Measurements from ENCODE around the gene TSPAN33.
"Not testable (repeated sequence)": the region's sequence is repeated elsewhere in the genome, so short reads cannot be mapped to it uniquely, and the experiment has no call there.

Gene TSPAN33, protein sequence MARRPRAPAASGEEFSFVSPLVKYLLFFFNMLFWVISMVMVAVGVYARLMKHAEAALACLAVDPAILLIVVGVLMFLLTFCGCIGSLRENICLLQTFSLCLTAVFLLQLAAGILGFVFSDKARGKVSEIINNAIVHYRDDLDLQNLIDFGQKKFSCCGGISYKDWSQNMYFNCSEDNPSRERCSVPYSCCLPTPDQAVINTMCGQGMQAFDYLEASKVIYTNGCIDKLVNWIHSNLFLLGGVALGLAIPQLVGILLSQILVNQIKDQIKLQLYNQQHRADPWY

DNA sequence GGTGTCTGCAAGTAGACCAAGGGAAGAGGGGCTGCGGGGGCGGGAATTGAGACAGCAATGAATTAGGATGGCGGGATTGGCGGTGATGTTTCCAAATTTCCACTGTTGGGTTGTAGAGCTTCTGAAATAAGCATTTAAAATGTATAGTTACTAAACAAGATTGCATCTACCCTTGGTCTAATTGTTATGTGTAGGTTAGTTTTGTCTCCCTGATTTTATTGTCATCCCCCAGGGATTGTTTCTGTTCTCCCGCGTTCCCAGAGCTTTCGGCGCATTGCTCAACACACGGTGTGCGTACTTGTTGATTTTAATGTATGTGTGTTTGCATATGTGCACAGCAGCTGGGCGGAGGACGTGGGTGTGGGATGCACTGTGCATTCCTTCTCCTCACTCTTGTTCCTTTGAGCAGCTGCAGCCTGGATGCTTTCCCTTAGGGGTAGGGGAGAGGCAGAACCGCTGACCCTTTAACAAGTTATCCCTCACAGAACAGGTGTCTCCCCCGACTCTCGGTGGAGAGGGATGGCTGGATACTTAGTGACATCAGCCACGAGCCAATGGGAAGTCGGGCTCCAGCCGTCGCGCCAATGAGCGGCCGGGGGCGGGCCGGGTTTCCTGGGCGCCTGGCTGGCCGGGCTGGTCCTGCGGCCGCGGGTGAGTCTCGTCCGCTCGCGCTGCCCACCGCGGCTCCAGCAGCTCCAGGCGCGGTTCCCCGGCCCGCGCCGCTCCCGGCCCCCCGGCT, at the start of gene TSPAN33:
Gene TSPAN33 (plus strand): TSS at position 613 of the 739 bp plus-strand sequence. CDS start 274 bp downstream, outside the sequence.
- peak; percentile 90 for DNase-seq

DNA sequence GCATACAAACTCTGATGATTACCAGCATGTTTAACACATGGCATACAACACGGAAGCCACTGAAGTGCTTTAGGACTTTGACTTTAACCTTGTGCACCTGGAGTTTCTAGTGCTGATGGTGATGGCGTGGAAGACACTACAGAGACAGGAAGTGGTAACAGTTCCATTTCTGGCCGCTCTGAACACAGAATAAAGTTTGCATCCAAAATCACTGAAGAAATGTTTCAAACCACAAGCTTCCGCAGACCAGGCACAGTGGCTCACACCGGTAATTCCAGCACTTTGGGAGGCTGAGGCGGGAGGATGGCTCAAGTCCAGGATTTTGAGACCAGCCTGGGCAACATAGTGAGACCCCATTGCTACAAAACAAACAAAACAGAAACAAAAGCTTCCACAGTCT, 49.2 kb upstream of the TSPAN33 start:
- DNase-seq = no peak

DNA sequence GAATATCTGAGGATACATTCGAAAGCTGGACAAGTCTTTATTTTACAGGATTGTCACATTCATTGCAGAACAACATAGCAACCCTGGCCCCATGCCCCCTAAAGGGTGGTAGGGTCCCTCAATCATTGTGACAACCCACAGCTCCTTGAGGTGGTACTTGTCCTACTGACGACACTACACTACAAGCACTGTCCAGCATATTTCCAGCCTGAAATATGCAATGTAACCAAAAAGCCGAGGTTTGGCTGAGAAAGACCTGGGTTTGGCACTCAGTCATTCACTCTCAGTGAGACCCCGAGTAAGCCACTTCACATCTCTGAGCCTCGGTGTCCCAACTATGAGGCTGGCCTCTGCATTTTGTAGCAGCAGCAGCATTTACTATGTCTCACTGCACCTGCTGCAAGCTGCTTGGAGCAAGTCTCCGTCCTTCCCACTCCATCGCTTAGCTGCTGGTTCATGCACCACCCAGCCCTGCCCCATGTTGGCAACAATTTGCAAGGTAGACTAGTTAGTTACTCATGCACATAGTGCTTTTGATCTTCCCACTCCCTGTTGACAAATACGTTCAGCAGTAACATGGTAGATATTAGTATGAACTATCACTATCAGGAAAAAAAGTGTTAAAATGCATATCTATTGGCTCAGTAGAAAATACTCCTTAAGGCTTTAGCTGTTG, 46.0 kb upstream of the TSPAN33 start:
- DNase-seq = no peak

DNA sequence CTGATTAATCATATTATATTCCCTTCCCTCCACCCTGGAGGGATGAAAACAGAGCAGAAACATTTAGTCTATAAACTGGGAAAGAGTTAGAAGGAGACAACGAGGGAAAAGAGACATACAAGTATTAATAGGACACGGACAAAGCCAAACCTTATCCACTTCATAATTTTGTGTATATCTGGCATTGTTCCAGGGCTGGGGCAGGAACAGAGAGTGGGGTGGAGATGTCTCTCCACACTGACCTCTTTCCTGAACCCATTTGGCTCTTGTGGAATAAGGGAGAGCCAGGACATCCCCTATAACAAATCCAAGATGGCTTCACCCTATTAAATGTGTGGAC, 43.7 kb upstream of the TSPAN33 start:
- no peak for DNase-seq

DNA sequence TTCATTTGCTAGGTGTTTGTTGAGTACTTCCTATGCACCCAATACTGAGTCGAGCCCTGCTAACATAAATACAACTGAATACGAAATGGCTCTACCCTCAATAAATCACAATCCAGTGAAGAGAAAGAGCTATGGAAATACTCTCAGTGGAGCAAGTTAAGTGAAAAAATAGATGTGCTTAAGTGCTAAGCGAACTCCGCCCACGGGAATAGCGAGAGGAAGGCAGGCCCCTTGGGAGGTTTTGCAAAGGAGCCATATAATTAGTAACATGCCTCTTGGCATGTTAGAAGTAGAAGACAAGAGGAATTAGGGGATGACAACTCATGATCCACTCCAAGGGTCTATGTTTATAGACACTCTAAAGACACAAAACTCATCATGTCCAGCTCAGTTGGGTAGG, 42.8 kb upstream of the TSPAN33 start:
- no peak for DNase-seq

DNA sequence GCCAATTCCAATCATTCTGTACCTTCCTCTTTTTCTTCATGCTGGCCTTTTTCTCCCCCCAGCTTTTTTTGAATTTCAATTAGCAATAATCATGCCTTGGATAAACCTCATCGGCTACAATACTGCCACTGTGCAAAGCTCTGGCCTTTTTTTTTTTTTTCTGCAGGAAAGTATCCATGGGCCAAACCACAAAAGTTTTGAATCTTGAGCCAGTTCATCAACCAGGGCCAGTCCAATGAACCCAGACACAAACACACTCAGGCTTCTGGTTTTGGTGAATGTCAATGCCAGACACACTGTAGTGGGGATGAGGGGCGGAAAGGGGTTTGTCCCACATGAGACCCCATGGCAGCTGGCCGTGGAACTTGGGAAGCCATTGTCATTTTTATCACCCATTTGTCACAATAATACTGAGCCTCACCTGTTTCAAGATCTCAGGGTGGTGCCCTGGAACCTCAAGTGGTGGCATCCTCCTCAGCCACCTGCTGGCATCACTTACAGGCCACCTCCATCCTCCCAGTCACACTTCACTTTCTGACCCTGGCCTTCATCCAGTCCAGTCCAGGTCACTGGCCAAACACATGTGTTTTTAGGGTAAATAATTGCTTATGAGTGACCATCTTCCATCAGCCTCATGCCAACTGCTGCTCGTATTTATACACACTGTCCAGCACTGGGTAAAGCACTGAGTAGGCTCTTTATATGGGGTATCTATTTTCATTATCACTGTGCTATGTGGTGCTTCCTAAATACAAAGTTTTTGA, 40.8 kb upstream of the TSPAN33 start:
- no peak for DNase-seq

DNA sequence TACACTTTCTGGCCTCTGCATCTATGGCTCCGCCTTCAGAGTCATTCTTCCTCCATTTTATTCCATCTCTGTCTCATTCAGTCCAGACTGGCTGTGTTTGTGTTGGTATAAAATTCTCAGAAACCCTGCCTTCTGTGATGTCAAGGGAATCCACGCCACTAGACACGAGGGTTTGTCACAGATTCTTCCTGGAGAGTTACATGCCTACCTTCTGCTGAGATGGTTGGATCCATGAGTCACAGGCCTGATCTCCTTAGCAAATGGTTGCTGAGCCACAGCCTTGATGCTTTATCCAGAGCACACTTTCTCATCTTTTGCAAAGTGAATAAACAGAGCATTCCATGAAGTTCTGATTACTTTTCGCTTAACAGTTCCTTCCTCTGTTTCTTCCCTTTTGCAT, 35.9 kb upstream of the TSPAN33 start:
- DNase-seq = no peak

DNA sequence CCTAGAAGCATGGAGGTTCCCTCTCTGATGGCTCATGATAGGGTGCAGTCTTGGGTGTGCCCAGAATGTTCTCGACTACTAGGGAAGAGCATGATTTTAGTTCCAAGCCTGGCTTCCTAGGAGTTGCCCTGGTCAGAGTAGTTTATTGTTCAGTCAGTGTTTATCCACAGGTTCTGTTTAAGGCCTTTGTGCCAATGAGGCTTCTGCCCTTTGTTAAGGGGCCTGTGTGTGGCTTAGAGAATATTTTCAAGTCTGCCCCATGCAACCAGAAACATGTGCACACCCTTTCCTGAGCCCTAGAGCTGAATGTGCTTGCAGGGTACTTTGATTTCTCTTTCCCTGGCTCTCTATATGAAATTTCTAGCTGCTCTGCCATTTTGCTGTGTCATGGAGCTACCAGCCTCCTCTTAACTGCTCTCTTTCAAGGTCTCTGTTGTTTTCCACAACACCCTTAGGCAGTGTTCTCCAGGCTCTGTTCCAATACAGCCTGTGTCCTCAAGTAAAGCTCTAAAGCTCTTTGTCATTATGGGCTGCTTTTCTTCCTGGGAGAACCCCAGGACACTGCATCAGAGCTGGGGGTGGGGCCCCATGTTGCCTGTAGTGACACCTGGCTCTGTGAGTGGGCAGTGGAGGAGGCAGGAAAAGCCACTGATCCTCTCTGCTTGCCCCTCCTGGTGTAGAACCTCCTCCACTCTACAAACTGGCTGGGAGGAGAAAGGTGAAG, 34.1 kb upstream of the TSPAN33 start:
- DNase-seq = no peak

DNA sequence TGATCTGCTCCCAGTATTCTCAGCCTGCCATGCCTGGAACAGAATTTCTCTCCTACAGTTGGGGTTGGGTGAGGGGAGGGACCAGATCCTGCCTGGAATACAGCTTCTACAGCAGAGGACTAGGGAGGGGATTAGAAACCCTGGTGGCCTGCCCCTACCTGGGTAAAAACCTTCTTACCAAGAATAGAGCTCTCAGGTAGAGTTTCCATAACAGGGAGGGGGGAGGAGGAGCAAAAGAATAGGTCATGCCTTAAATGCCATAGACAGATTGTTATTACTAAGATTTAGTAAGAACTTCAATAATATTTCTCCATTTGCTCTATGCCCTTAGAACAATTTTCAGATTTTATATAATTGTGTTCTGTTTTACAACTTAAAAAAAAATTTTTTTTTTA, 33.5 kb upstream of the TSPAN33 start:
- DNase-seq = no peak

DNA sequence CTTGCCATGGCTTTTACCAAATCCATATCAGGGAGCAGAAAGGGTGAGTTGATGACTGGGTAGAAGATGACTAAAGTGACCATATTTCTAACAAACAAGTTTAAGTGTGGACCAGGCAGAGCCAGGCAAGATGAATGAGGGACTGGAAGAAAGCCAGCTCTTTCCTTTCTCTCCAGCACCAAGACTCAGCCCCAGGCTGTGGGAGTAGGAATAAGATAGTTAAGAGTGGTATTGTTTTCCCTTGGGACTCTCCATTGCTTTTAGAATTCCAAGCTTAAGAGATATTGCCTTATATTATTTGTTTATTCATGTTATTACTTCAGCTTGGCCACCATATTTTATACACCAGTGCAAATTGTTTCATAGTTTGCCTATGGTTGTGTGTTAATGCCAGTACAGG, 28.8 kb upstream of the TSPAN33 start:
- no peak for DNase-seq

DNA sequence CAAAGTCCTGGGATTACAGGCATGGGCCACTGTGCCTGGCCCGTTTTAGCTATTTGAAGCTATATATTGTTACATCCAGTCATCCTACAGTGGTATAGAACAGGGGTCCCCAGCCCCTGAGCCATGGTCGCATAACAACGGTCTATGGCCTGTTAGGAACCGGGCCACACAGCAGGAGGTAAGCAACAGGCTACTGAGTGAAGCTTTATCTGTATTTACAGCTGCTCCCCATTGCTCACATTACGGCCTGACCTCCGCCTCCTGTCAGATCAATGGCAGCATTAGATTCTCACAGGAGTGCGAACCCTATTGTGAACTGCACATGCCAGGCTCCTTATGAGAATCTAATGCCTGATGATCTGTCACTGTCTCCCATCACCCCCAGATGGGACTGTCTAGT, 26.3 kb upstream of the TSPAN33 start:
- no peak for DNase-seq

DNA sequence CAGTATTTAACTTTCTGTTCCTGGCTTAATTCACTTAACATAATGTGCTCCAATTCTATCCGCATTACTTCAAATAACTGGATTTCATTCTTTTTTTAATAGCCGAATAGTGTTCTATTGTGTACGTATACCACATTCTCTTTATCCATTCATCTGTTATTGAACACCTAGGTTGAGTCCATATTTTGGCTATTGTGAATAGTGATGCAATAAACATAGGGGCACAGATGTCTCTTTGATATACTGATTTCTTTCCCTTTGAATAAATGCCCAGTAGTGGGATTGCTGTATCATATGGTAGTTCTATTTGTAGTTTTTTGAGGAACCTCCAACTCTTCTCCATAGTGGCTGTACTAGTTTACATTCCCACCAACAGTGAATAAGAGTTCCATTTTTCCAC, 25.5 kb upstream of the TSPAN33 start:
- no peak for DNase-seq

DNA sequence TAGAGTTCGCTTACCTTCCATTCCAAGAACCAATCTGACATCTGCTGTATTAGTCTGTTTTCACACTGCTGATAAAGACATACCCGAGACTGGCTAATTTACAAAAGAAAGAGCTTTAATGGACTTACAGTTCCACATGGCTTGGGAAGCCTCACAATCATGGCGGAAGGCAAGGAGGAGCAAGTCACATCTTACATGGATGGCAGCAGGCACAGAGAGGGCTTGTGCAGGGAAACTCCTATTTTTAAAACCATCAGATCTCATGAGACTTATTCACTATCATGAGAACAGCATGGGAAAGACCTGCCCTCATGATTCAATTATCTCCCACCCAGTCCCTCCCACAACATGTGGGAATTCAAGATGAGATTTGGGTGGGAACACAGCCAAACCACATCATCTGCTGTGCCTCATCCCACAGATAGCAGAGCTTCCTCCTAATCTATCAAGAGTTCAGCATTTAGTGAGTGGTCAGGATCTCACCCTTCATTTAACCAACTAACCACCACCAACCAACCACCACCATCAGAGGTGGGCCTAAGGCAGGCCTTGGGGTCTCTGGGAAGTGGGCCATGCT, 22.9 kb upstream of the TSPAN33 start:
- not testable (repeated sequence) for DNase-seq

DNA sequence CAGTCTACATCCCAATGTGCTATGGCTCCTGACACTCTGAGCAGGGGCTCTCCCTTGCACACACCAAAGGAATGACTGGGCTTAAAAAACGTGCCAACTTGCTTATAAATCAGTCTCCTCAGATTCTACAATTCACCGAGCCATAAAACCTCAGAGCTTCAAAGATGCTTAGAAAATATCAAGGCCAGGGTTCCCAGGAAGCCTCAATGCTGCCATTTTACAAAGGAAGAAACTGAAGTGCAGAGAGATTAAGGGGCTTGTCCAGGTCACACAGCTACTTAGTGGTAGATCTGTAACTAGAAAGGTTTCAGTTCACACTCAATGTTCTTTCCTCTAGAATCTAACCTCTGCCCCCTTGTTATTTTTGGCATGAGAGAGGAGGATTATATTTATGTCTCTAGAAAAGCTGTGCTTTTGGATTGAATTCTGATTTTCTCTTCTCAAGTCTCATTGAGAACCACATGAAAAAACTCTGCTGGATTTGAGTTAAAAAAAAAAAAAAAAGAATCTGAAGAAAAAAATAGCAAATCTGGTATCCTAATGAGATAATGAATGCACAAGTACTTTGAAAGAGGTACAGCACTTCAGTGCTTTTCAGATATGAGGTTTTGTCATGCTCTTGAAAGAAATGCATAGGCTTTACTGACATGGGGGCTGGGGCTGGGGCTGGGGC, 22.3 kb upstream of the TSPAN33 start:
- DNase-seq = no peak

DNA sequence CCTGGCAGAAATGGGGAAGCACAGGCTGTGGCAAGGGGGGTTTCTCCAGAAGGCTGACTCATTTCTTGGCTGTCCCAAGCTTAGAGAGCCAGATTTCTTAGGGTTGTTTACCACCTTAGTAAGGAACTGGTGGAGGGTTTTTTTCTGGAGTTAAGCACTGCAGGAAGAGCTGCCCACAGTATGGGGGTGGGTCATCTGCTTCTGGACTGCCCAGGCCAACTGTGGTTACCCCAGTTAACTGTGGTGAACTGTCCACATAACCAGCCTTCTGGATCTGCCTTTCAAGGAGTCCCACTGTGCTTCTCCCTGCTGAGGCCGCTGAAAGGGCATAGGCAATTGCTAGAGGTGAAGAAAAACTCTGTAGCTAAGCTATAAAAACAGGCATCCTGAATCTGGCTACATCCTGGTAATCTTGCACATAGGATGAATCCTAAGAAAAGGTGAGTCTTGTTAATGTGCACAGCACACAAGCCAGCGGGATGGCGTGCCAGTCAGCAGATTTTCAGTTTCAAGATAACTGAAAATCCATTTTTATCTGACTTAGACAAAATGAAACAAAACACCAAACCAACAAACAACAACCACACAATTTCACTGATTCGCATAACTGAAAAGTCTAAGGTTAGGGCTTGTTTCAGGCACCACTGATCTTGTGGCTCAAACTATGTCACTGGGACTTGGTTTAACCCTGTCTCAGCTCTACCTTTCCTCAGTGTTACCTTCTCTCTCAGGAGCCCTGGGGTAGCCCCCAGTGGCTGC, 21.6 kb upstream of the TSPAN33 start:
- DNase-seq = no peak

DNA sequence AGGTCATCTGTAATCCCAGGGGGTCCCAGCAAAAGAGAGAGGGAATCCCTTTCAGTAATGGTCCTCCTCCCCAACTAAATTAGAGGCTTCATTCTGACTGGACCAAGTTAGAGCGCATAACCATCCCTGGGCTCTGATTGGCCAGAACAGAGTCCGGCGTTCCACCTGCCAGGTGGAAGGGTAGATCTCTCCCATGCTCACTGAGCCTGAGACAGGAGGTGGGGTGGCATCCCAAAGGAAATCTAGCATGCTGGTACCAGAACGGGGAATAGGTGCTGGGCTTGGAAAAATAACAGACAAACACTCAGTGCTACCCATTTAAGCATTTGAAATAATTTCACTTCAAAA, 21.0 kb upstream of the TSPAN33 start:
- DNase-seq = no peak

DNA sequence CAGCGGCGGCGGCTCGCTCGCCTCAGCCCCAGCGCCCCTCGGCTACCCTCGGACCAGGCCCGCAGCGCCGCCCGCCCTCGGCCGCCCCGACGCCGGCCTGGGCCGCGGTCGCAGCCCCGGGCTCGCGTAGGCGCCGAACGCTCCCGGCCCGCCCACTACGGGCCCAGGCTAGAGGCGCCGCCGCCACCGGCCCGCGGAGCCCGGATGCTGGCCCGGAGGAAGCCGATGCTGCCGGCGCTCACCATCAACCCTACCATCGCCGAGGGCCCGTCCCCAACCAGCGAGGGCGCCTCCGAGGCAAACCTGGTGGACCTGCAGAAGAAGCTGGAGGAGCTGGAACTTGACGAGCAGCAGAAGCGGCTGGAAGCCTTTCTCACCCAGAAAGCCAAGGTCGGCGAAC, 18.2 kb upstream of the TSPAN33 start:
- DNase-seq = no peak

DNA sequence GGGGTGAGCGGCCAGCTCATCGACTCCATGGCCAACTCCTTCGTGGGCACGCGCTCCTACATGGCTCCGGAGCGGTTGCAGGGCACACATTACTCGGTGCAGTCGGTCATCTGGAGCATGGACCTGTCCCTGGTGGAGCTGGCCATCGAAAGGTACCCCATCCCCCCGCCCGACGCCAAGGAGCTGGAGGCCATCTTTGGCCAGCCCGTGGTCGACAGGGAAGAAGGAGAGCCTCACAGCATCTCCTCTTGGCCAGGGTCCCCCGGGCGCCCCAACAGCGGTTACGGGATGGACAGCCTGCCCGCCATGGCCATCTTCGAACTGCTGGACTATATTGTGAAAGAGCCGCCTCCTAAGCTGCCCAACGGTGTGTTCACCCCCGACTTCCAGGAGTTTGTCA, 17.4 kb upstream of the TSPAN33 start:
- no peak for DNase-seq

DNA sequence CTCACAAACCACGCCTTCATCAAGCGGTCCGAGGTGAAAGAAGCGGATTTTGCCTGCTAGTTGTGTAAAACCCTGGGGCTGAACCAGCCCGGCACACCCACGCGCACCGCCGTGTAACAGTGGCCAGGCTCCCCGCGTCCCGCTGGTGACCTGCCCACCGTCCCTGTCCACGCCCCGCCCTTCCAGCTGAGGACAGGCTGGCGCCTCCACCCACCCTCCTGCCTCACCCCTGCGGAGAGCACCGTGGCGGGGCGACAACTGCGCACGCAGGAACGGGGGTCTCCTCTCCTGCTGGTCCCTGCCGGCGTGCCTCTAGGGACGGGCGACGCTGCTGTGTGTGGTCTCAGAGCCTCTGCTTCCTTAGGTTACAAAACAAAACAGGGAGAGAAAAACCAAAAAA, 16.9 kb upstream of the TSPAN33 start:
- no peak for DNase-seq

DNA sequence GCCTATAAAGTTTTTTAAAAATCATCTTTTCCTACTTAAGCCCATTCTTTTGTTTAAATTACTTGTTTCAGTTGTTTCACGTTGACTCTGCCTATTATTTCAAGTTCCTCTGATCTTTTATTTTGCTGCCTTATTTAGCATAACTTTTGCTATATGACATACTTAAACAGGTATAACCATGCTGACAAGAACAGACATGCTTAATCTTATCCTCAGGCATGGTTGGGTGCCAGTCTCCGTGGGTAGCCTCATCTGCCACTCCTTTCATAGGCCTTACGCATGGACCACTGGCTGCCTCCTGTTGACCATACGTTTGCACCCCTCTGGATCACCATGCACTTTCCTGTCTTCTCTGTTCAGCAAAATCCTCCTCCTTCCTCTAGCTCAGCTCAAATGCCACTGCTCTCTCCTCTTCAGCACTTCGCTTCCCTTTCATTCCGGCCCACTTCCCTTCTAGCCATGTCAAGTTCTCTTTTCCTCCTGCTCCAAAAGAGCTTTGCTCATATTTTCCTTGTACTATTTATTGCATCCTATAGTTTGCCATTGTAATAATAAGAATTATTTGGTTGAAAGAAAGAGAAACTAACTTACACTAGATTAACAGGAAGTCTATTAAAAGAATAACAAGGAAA, 10.0 kb upstream of the TSPAN33 start:
- DNase-seq = no peak

Measured in 8988T (cell line).